Umbilical cord (tissue), 2 donors: ENCODE measurements around the gene MARS1. TPM values are rescaled to one million over a fixed set of nuclear protein-coding genes. Genes with fewer than 3 reads are reported as not detected.
A peak's percentile ranks its signal among the peaks of the same experiment; 100 is the strongest.

Experiments used
- DNase-seq: peaks from one replicate; pipeline ENCODE4 v3.0.0-alpha.2; 2015; ENCODE audit warnings: low spot score
- total RNA-seq: library from RNA; depleted of rRNA; stranded (reverse); fragments of >200 nt; gene quantifications from one replicate; pipeline ENCODE4 v1.2.3, GENCODE V29; 2014; ENCODE audit warnings: low replicate concordance; ENCODE audit not compliant: insufficient read depth

Gene MARS1
- total RNA-seq, 1 donor from 2014 or later, result 41.7 TPM

- no peak for DNase-seq
Measured at GRCh38 chr12:57528176-57528575, 40.3 kb downstream of the MARS1 start.

- DNase-seq, result no peak
Measured at GRCh38 chr12:57528831-57529555, 41.1 kb downstream of the MARS1 start.

- no peak for DNase-seq
Measured at GRCh38 chr12:57529831-57530230, 42.0 kb downstream of the MARS1 start.

GRCh38 chr12:57530396-57531142 is 42.7 kb downstream of the MARS1 start:
- no peak for DNase-seq

GRCh38 chr12:57531836-57532235 is 44.0 kb downstream of the MARS1 start:
- DNase-seq, result no peak

- no peak for DNase-seq
Measured at GRCh38 chr12:57533108-57533507, 45.2 kb downstream of the MARS1 start.

- no peak for DNase-seq
Measured at GRCh38 chr12:57534250-57534649, 46.4 kb downstream of the MARS1 start.

- no peak for DNase-seq
Measured at GRCh38 chr12:57534991-57535543, 47.2 kb downstream of the MARS1 start.

GRCh38 chr12:57535764-57536596 is 48.1 kb downstream of the MARS1 start:
- DNase-seq, result no peak

- DNase-seq, result no peak
Measured at GRCh38 chr12:57536597-57536942, 48.7 kb downstream of the MARS1 start.

- no peak for DNase-seq
Measured at GRCh38 chr12:57539134-57539768, 51.4 kb downstream of the MARS1 start.

- DNase-seq, result no peak
Measured at GRCh38 chr12:57541001-57541400, 53.1 kb downstream of the MARS1 start.

- DNase-seq, result no peak
Measured at GRCh38 chr12:57541717-57542116, 53.8 kb downstream of the MARS1 start.

- no peak for DNase-seq
Measured at GRCh38 chr12:57543581-57543980, 55.7 kb downstream of the MARS1 start.

- DNase-seq, result no peak
Measured at GRCh38 chr12:57545809-57546437, 58.1 kb downstream of the MARS1 start.

- DNase-seq, result peak; percentile 99
Measured at GRCh38 chr12:57546438-57547287, 58.8 kb downstream of the MARS1 start, which contains the start of gene DCTN2. DCTN2 (minus strand) TSS chr12:57547192; CDS start chr12:57547063, 129 bp downstream.

- no peak for DNase-seq
Measured at GRCh38 chr12:57547288-57548012, 59.6 kb downstream of the MARS1 start.

- no peak for DNase-seq
Measured at GRCh38 chr12:57548013-57548315, 60.1 kb downstream of the MARS1 start.

GRCh38 chr12:57548488-57548887 is 60.6 kb downstream of the MARS1 start:
- no peak for DNase-seq
